ENCODE results near the gene GPC3. TPM values are rescaled to one million over a fixed set of nuclear protein-coding genes. Genes with fewer than 3 reads are reported as not detected.
"Not testable (repeated sequence)": the region's sequence is repeated elsewhere in the genome, so short reads cannot be mapped to it uniquely, and the experiment has no call there.

GPC3 gene
- total RNA-seq, 1 donor from 2014 or later: 6.7 TPM

DNA sequence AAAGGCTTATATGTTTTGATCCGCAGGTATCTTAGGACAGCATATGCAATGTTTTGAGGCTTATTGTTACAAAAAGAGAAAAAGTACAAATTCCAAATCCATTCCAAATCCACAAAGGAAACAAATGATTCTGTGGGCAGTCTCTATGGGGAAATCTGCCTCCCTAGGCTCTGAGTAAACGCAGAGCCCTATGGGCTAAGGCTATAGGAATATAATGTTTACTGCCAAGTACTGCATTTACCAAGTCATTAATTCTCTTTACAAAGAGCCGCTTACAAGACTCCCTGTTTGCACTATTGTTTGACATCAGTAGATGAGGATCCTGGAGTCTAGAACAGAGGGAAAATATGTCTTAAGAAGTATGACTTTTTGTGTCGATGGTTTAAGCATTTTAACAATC lies 357.7 kb downstream of the GPC3 start:
- intact Hi-C loops (cut with DNase I): no loop called here
- DNase-seq (no peak), ATAC-seq (ENCODE audit: poor library complexity) (no peak)

DNA sequence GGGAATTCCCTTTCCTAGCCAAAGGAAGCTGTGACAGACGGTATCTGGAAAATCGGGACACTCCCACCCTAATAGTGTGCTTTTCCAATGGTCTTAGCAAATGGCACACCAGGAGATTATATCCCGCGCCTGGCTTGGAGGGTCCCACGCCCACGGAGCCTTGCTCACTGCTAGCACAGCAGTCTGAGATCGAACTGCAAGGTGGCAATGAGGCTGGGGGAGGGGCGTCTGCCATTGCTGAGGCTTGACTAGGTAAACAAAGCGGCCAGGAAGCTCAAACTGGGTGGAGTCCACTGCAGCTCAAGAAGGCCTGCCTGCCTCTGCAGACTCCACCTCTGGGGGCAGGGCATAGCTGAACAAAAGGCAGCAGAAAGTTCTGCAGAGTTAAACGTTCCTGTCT lies 364.0 kb downstream of the GPC3 start:
- ATAC-seq (ENCODE audit: poor library complexity); intact Hi-C loops (cut with DNase I): not testable (repeated sequence)

DNA sequence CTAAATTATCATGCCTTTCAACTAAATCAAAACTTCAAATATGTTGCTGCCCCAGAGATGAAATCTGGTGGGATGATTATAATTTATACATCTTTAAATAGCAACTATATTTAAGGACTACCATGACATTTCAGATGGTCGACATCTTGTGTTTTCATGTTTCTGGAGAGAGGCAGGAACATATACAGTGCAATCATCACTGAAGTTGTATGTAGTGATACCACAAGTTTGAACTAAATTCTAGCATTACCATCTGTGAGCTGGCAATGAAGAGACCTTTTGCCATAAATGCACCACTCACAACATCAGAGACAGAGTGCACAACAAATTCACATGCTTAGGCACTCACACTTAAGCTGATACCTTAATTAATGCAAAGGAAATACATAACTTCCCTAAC lies 373.7 kb downstream of the GPC3 start:
- DNase-seq (no peak), ATAC-seq (ENCODE audit: poor library complexity) (no peak)
- intact Hi-C loops (cut with DNase I): no loop called here

More for the DNA sequence above, 364.0 kb downstream of the GPC3 start:
- DNase-seq: not testable (repeated sequence)

DNA sequence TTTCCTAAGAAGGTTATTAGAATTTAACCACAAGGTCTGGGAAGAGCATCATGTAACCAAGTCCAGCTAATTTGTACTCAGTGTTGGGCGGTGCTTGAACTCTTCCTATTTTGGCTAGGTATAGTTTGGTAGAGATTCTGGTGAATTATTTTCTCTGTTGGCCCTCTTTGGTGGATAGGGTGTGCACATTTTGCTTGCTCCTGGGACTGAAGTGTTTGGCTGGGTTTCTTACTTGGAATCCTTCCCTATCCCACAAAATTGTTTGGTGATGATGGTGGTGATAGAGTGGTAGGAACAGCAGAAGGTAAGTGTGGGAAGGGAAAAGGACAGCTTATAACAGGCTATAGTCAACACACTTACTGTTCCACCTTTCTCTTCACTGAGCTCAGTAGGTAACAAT lies 375.3 kb downstream of the GPC3 start:
- intact Hi-C loops (cut with DNase I): no loop called here
- ATAC-seq (ENCODE audit: poor library complexity) (no peak), DNase-seq (no peak)

DNA sequence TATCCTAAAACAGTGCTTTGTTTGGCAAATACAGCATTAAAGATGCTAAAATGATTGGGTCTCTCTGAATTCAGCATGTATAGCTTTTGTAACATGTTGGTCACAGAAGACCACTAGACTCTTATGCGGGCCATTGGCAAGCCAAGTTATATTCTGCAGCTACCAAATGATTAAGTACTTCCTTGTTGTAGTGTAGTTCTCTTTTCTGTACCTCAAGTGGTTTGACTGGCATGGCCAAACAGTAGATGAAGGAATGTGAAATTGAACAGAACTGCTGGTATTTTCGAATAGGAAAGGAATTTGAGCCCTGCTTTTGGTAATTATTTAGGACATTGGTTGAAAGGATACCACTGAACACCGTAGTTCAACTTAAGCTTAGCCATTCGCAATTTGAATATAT lies 376.2 kb downstream of the GPC3 start:
- intact Hi-C loops (cut with DNase I): no loop called here
- DNase-seq (no peak), ATAC-seq (ENCODE audit: poor library complexity) (no peak)

DNA sequence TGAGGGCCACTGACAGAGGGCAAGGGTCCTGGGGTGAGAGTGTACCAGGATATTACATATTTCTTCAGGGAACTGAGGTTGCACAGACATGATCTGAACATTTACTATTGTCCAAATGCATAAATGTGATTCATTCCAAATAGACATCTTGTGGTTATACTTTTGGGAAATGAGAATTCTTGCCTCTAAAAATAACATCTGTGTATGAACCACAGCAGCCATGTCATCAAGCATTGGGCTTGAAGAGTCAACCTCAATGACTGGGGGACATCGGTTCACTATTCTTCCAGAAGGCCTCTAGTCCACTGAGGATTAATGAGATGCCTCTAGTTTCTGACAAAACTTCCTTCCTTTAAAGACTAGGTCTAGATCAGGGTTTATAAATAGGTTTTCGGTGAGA lies 377.0 kb downstream of the GPC3 start:
- intact Hi-C loops (cut with DNase I): no loop called here
- no peak for DNase-seq
- no peak for ATAC-seq (ENCODE audit: poor library complexity)

DNA sequence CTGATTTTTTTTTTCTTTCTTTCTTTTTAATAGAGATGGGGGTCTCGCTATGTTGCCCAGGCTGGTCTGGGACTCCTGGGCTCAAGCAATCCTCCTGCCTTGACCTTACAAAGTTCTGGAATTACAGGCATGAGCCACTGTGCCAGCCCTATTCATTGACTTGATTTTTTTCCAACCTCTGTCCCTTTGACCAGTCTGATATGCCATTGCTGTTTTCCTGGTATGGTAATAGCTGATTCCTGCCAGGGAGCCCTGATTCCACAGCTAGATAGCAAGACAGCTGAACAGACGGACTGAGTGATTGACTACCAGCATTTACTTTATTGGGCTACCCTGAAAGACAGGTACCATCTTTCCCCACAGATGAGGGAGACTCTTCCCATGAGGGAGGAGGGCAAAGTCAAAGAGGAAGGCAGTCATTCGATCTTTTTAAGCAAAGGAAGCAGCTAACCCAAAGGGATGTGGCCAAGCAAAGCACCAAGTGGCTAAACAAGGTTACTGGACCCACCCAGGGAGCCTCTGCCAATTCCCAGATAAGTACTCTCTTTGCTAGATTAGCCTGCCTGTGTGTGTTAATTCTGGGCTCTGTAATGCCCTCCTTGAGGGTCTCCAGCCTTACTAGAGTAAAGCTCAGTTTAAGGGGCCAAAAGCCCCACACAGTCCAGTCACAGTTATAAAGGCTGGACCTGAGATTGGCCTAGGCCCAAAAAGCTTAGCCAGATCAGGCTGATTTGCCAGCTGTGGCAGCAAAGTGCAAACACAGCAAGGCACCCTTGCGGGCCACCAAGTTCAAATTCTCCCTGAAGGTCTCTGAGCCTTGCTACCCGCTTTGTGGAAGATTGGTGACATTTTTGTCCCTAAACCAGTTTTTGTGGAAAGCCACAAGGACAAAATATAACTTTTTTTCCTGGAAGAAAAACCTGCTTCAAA lies 377.7 kb downstream of the GPC3 start:
- no peak for DNase-seq
- intact Hi-C loops (cut with DNase I): no loop called here
- ATAC-seq (ENCODE audit: poor library complexity): no peak

DNA sequence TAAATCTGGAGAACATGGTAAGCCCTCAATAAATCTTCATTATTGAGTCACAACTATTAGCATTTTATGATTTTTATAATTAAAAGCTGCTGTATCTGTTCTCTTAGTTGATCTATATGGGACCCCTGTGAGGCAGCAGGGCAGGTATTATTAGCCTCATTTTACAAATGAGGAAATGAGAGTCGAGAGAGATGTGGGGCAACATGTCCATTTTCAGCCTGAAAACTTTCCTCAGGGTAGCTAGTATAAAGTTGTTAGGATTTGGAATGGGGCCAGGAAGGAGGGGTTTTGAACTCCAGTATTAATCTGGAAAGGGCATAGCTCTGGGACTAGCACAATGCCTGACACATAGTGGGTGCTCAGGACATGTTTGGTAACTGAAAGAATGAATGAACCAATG lies 378.4 kb downstream of the GPC3 start:
- DNase-seq: no peak
- ATAC-seq (ENCODE audit: poor library complexity): no peak
- intact Hi-C loops (cut with DNase I): no loop called here

DNA sequence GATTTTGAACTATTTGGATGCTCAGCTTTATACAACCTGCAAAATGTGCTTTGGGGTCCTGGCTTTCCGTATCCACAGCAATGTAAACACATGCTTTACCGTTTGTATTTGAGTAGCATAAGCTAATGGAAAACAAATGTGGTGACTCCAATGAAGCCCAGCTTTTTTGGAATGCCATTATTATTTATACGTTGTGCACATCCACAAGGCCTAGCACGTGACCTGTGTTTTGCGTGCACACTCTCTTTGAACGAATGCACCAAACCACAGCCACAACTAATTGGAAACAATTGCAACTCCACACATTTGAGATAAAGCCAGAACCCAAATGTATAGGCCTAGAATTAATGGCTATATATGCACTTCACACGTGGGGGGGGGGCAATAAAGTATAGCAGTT lies 380.6 kb downstream of the GPC3 start:
- no peak for DNase-seq
- intact Hi-C loops (cut with DNase I): no loop called here
- no peak for ATAC-seq (ENCODE audit: poor library complexity)

DNA sequence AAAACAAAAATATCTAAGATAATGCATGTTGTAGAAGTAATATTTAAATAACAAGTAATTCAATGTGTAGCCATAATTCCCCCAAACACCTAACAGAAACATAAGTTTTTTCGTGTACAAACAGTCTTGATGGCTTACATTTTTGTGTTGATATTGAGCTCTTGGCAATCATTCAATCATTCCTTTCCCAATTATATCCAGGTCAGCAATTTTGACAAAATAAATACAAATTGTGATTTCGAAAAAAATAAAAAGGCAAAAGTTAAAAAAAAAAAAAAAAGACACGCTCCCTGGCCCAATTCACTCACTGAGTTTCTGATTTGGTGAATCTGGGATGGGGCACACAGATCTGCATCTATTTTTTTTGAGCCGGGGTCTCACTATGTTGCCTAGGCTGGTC lies 382.5 kb downstream of the GPC3 start:
- DNase-seq: no peak
- intact Hi-C loops (cut with DNase I): no loop called here
- no peak for ATAC-seq (ENCODE audit: poor library complexity)

DNA sequence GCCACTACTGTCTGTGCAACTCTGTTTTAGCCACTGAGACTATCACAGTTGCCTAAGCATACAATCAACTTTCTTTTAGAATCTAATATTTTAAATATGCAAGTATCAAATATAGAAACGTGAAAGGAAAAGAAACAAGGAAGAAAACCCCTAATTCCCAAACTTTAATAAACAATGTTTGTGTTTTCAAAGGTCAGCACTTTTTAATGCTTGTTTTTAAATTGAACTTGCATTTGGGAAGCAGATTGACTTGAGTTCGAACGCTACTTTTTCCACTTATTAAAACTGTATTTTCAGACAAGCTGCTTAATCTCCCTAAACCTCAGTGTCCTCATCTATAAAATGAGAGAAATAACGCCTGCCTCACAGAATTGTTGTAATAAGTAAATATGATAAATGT lies 384.3 kb downstream of the GPC3 start:
- DNase-seq (no peak), ATAC-seq (ENCODE audit: poor library complexity) (no peak)
- intact Hi-C loops (cut with DNase I): no loop called here

DNA sequence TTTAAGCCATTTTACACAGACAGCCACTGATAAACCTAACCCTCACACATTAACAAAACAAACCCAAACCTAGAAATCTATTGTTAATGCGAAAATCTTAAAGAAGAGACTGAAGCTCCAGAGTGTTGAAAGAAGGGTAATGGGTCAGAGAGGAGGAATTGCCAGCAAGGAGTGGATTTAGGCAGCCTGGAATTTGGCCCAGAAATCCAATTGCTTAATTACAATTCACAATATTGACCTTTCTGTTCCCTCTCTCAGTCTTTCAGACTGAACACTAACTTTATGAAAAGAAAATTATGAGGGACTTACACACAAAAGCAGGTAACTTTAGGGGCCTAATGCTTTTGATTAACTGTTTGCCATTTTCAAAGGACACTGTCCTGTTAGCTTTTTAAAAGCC lies 384.9 kb downstream of the GPC3 start:
- no peak for DNase-seq
- intact Hi-C loops (cut with DNase I): no loop called here
- no peak for ATAC-seq (ENCODE audit: poor library complexity)

DNA sequence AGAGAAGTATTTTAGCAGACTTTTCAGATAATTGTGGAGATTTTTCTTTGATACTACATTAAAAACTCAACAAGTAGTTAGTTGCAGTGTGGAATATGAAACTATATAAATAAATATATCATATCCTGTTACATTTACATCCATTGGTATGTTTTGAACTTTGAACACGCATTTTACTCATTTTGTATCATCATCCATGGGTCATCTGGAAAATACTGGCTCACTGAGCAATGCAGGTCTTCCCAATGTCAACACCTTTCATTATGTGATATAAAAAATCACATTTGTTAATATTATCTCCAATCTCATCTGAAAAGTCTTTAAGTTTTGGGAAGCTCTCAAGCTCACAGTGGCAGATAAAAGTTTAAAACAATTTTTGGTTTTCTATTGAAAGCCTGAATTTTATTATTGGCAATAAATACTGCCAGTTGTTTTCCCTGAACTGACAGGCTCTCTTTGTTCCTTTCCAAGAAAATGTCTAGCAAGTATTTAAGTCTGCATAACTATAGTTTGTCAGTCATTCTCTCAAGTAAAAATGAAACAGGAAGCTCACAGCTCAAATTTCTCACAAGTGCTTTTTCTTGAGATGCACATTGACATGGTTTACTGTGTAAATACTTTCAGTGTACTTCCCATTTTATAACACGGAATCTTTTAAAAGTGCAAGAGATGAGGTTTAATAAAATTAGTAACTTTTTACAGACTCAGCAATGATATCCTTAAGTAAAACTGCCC lies 386.6 kb downstream of the GPC3 start:
- no peak for DNase-seq
- intact Hi-C loops (cut with DNase I): no loop called here
- ATAC-seq (ENCODE audit: poor library complexity): no peak

DNA sequence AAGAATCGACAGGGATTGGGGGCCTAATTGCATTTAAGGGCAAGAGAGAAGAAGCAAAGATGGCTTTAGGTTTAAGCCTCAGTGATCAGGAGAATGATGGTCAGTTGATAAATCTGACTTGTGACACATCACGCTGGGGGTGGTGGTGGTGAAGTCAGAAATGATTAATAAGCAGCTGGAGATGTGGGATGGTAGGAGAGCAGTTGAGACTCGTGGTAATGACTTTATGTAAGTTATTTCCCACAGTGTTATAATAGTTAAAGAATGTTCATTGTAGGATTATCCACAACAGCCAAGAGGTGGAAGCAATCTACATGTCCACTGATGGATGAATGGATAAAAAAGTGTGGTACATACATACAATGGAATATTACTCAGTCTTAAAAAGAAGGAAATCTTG lies 391.2 kb downstream of the GPC3 start:
- no peak for DNase-seq
- intact Hi-C loops (cut with DNase I): no loop called here
- no peak for ATAC-seq (ENCODE audit: poor library complexity)

DNA sequence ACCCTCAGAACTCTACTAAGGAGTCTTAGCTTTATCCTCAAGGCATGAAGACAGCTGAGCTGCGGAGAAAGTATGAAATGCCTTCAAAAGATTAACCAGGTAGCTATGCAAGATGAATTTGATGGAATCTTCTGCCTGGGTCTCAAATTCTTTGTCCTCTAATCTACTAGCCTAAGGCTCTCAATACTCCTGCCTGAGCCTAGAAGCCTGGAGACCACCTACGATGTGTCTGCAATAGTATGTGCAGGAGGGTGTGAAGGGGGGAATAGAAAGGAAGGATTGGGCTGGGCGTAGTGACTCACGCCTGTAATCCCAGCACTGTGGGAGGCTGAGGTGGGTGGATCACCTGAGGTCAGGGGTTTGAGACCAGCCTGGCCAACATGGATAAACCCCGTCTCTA lies 391.9 kb downstream of the GPC3 start:
- ATAC-seq (ENCODE audit: poor library complexity) (no peak), DNase-seq (no peak)
- intact Hi-C loops (cut with DNase I): no loop called here

DNA sequence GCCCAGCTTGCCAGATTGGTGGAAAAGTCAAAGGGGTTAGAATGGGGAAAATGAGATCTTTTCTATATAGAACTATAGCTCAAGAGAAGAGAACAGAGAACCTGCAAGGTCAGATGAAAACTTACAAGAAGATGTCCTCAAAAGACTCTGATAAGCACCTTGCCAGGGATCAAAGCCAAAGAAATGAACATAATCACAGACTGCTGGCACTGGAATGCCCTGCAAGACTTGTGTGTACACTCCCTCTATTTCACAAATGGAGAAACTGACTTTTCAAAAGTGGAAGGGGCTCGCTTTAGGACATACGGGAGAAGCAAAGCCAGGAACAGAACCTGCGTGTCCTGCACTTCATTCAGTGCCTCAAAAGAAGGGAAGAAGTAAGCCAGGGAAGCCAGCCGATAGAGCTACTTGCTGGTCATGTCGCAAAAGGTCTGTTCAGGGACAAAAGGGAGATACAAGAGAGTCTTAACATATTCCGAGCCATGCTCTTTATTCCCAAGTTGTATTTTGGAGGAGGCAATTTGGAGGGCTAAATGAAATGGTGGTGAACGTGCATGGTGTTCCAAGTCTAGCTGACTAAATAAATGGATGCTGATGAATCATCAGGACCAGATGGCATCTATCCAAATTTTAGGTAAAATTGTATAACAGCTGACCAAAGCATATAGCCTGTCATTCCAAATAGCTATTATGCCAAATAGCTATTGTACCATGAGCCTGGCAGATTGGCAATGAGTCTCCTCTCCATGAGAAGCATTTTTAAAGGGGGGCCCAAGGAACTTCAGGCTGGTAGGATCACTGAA lies 394.5 kb downstream of the GPC3 start:
- DNase-seq: no peak
- intact Hi-C loops (cut with DNase I): no loop called here
- ATAC-seq (ENCODE audit: poor library complexity): no peak

DNA sequence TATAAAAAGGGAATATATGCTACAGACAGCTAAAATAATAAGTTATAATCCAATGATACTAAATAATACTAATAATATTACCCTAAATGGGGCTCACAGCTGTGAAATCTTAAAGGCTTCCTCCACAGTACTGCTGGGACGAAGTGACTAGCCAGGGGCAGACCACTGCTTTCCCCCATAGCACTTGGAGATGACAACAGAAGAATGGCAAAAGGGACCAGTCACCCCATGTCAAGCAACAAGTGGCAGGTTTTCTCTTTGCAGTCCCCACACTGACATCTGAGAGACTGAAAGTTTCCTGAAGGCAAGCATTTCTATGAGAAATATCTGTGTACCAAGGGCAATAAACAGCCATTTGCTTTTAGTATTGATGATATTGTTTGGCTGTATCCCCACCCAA lies 396.6 kb downstream of the GPC3 start:
- ATAC-seq (ENCODE audit: poor library complexity) (no peak), DNase-seq (no peak)
- intact Hi-C loops (cut with DNase I): no loop called here

DNA sequence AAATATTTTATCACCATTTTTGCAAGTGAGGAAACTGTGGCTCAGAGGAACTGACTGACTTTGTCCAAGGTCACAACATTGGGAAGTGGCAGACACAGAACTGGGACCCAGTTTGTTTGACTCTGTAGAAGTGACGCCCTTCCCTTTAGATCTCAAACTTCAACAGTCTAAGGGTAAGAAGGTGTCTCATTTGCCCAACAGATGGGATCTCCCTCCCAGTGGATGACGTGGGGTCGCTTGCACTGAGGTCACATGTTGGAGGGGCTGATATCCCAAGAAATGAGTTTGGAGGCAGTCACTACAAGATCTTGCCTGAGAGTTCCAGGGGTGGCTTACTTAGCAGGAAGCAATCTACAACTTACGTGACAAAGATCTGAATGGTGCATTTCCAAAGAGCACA lies 397.6 kb downstream of the GPC3 start:
- DNase-seq (no peak), ATAC-seq (ENCODE audit: poor library complexity) (no peak)
- intact Hi-C loops (cut with DNase I): no loop called here

DNA sequence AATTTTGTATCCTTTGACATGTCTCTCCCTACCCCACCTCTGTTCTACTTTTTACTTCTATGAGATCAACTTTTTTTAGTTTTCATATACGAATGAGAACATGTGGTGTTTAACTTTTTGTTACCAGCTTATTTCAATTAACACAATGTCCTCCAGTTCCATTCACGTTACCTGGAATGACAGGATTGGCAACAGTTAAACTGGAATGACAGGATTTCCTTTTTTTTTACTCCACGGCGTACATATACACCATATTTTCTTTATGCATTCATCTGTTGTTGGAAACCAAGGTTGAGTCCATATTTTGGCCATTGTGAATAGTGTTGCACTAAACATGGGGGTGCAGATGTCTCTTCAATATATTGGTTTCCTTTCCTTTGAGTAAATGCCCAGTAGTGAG lies 398.3 kb downstream of the GPC3 start:
- ATAC-seq (ENCODE audit: poor library complexity) (no peak), DNase-seq (no peak)
- intact Hi-C loops (cut with DNase I): no loop called here
